ENCODE results near the gene MRPL33.

The MRPL33 gene

GRCh38 chr2:27779417-27780055 is 8.0 kb downstream of the MRPL33 start:
- no peak for DNase-seq

GRCh38 chr2:27781496-27781895 is 10.0 kb downstream of the MRPL33 start:
- no peak for DNase-seq

DNA sequence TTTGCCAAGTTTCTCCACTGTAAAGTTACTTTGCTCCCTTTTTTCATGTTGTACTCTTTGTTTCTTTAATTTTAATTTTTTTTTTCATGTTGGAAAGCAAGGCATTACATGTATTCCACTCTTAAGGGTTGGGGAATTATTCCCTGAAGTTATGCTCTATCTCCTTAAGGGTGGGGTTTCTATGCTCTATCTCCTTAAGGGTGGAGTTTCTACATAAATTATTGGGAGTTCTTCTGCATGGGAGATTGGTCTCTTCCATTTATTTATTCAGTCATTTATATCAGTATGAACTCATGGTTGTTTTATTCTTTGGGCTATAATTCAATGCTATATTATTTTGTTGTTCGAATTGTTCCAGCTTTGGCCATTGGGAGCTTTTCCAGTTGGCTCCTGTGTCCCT is 11.2 kb downstream of the MRPL33 start:
- DNase-seq = no peak

- DNase-seq = no peak
Observed at GRCh38 chr2:27790796-27791195, 19.3 kb downstream of the MRPL33 start.

DNA sequence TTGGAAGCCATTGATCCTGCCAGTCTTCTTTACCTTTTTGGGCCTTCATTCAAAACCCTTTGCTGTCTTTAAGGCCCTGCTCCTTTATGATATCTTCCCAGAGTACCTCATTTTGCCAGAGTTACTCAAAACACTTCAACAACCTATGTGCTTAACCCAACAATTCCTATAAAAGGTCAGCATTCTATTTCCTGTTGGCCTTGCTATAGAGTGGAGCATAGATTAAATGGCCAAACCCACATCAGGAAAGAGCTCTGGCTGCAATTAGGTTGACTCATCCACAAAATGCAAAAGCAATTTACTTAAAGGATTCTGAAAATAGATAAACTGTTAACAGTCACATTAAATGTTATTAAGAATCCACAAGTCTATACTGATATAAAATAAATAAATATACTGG is 21.2 kb downstream of the MRPL33 start:
- DNase-seq = no peak

GRCh38 chr2:27795093-27795834 is 23.7 kb downstream of the MRPL33 start:
- DNase-seq = no peak

- DNase-seq = no peak
Observed at GRCh38 chr2:27795868-27796277, 24.4 kb downstream of the MRPL33 start.

- DNase-seq = no peak
Observed at GRCh38 chr2:27796791-27797765, 25.6 kb downstream of the MRPL33 start.

- DNase-seq = no peak
Observed at GRCh38 chr2:27797841-27798240, 26.3 kb downstream of the MRPL33 start.

GRCh38 chr2:27798486-27798885 is 27.0 kb downstream of the MRPL33 start:
- no peak for DNase-seq

- no peak for DNase-seq
Observed at GRCh38 chr2:27798948-27799645, 27.6 kb downstream of the MRPL33 start.

- DNase-seq = no peak
Observed at GRCh38 chr2:27799646-27800010, 28.1 kb downstream of the MRPL33 start.

DNA sequence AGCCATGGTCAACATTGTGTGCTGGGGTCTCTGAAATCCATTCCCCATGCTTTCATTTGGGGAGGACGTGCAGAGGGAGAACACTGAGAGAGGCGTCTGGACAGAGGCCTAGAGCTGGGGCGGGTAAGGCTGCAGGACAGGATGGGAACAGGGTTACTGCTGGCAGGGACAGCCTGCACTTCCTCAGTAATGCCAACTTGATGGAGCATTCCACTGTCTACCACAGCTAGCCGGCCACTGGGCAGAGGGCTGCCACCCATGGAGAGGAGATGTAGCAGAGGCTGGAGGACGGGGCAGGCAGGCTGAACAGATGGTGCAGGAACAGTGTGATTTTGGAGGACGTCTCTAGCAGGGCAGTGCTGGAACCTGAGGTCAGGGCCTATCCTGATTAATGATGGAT is 29.3 kb downstream of the MRPL33 start:
- DNase-seq = no peak

DNA sequence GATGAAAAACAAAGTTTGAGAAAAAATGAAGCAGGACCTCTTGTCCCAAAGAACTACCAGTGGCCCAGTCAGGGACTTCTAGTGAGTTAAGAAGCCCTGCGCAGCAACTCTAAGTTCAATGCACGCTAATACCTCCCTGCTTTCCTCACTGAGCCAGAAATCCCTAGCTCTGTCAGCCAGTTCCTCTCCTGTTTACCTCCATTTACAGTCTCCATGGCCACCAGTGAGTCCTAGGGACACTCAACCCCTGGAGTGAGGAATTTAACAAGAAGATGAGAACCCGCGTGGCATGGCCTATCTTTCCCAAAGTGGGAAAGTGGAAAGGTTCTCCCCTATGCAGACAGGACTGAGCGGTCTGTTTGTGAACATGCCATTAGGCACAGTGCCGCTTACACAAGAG is 31.0 kb downstream of the MRPL33 start:
- no peak for DNase-seq

- no peak for DNase-seq
Observed at GRCh38 chr2:27803046-27803445, 31.5 kb downstream of the MRPL33 start.

DNA sequence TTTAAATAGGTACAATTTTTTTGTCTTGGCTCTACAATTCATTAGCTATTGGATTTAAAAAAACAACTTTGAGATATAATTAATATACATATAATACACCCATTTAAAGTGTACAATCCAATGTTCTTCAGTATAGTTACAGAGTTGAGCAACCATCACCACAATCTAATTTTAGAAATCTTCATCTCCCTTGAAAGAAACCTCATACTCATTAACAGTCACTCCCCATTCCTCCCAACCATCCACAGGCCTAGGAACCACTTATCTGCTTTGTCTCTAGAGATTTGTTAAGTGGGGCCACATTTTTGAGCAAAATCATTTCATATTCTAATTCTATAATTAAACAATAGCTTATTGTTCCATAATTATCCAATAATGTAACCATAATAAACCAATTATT is 32.6 kb downstream of the MRPL33 start:
- no peak for DNase-seq

DNA sequence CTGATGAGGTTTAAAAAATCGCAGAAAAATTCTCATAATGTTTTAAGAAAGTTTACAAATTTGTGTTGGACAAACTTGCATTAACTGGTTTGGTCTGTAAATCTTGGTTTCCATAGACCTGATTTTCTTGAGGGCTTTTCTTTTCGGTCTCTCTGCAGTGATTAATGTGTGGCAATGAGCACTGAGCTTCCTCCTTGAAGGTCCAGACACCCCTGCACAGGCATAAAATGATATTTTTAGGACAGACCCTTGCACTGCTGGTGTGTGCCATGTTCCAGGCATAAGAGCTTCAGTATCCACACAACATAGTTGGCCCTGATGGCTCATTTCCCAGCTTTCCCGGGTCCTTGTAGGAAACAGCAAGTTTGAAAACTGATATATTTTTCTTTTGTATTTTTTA is 33.7 kb downstream of the MRPL33 start:
- no peak for DNase-seq

- no peak for DNase-seq
Observed at GRCh38 chr2:27806311-27807059, 35.0 kb downstream of the MRPL33 start.

DNA sequence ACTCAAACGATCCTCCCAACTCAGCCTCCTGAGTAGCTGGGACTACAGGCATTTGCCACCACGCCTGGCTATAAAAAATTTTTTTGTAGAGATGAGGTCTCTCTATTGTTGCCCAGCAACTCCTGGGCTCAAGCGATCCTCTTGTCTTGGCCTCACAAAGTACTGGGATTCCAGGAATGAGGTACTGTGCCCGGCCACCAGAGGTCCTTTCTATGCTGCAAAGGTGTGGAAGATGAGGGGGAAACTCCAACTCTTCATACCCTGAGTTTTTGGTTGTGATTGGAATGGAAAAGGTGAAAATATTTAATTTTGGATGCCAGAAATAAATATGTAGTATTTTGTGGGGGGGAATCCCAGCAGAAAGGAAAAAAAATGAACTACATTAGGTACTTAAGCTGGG is 36.0 kb downstream of the MRPL33 start:
- no peak for DNase-seq

DNA sequence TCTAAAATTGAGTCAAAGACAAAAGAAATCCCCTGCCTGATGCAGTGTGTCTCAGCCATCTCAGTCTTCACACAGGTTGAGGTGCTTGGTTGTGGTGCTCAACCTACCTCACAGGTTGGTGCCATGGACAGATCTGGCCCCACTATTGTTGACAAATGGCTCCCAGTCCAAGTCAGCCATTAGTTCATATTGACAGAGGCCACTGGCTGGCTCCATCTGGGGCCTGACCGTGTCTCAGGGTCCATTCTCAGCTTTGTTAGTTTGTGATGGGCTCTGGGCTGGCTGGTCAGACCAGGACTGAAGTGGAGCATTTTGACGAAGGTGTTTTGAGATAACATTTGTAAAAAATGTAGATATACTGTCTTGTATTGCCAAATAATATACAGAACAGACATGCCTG is 36.9 kb downstream of the MRPL33 start:
- no peak for DNase-seq

DNA sequence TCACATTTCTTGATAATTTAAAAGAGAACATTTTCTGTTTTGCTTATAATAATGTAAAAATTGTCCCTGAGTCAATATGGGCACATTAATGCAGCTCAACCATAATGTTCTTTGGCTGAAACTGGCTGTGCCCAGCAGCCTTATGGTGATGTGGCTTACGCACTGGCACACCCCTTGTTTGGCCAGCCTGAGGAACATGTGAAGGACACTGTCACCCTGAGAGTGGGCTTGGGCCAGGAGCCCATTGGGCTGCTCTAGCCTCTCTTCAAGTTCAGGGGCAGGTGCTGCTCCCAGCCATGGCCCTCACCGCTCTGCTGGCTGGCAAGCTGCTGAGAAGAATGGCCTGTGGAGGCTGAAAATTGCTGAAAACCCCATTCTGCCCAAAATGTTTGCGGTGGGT is 37.5 kb downstream of the MRPL33 start:
- DNase-seq = no peak

GRCh38 chr2:27809761-27810241 is 38.3 kb downstream of the MRPL33 start:
- no peak for DNase-seq
